Mesothelial cell of epicardium (in vitro differentiated cells): ENCODE data around the gene ADGB. TPM values are rescaled to one million over a fixed set of nuclear protein-coding genes. Genes with fewer than 3 reads are reported as not detected.

Source experiments
- DNase-seq, 2 experiments: peaks; one replicate each; pipeline ENCODE4 v3.0.0; 2021; ENCODE audit warnings: low spot score in 2 of 2; ENCODE audit not compliant: unreplicated experiment in 2 of 2
- H3K27ac Mint-ChIP-seq: 2 replicates; pipeline ENCODE4 v1.8.0; 2021; ENCODE audit warnings: mixed read lengths
- H3K27me3 Mint-ChIP-seq: 2 replicates; pipeline ENCODE4 v1.8.0; 2021; ENCODE audit warnings: low read depth, mixed read lengths
- H3K36me3 Mint-ChIP-seq: 2 replicates; pipeline ENCODE4 v1.8.0; 2021; ENCODE audit warnings: mixed read lengths
- H3K4me1 Mint-ChIP-seq: 2 replicates; pipeline ENCODE4 v1.8.0; 2021; ENCODE audit warnings: mixed read lengths
- H3K4me3 Mint-ChIP-seq: 2 replicates; pipeline ENCODE4 v1.8.0; 2021; ENCODE audit warnings: mild to moderate bottlenecking, moderate library complexity, mixed read lengths
- H3K9me3 Mint-ChIP-seq: 2 replicates; pipeline ENCODE4 v1.8.0; 2021; ENCODE audit warnings: mixed read lengths
- total RNA-seq: library from RNA; stranded (reverse); gene quantifications from 3 replicates; pipeline ENCODE4 v1.2.1, GENCODE V29; 2021
- TF ChIP-seq, protein P1 (sequence below): fragments of 200-600 bp; sonication (generic); IDR thresholded peaks from one replicate; pipeline ENCODE4 v1.5.0; 2021; ENCODE audit warnings: antibody characterized with exemption; ENCODE audit not compliant: unreplicated experiment

The ADGB gene
- total RNA-seq, 1 donor from 2014 or later = not detected

DNA sequence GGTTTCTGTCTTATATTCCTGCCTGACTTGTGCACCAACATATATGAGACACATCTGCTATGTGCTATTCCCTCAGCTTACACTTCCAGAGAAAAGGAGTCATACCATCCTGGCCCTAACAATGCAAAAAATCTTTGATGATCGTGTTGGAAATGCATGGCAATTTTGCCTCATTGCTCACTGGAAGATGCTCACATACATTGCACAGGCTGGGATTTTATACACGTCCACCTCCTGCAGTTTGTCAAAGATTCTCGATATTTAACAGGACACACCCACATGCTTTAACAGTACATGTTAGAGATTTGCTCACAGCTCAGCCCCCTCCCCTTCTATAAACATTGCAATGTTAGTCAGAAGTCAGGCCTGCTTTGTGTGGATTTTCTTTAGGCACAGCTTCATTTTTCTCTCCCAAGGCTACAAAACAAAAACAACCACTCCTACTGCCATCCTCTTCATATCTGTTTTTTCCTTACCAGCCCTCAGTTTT is 66.1 kb downstream of the ADGB start:
- DNase-seq = no peak
- TF ChIP-seq, protein P1, sequence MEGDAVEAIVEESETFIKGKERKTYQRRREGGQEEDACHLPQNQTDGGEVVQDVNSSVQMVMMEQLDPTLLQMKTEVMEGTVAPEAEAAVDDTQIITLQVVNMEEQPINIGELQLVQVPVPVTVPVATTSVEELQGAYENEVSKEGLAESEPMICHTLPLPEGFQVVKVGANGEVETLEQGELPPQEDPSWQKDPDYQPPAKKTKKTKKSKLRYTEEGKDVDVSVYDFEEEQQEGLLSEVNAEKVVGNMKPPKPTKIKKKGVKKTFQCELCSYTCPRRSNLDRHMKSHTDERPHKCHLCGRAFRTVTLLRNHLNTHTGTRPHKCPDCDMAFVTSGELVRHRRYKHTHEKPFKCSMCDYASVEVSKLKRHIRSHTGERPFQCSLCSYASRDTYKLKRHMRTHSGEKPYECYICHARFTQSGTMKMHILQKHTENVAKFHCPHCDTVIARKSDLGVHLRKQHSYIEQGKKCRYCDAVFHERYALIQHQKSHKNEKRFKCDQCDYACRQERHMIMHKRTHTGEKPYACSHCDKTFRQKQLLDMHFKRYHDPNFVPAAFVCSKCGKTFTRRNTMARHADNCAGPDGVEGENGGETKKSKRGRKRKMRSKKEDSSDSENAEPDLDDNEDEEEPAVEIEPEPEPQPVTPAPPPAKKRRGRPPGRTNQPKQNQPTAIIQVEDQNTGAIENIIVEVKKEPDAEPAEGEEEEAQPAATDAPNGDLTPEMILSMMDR = no peak
- peak overlapping the region; percentile 3 for H3K27ac Mint-ChIP-seq

DNA sequence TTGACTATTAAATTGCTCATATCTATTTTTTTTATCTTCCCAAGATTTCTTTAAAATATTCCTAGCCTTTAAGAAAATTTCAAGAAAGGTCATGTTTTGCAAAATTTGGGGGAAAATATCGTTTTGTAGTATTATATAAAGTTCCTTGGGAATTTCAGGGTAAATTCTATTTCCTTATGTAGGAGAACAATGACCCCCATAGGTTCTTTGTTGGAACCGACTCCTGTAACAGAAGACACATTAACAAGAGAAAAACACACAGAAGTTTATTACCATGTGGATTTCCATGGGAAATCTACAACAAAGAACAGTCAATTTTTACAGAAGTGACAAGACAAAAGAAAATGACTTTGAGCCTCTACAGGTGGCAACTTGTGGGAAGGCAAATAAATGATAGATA is 68.1 kb downstream of the ADGB start:
- Mint-ChIP-seq H3K4me3 (no peak overlapping the region), H3K27ac (no peak overlapping the region), H3K4me1 (peaks cover 14% of the 10 kb centered on the region), H3K36me3 (peaks cover 2% of the 10 kb centered on the region), H3K27me3 (no peaks in the 10 kb centered on the region), H3K9me3 (peaks cover 6% of the 10 kb centered on the region)
- TF ChIP-seq, protein P1 = no peak
- DNase-seq = no peak

More for the DNA sequence above, 66.1 kb downstream of the ADGB start:
- peaks cover 10% of the 10 kb centered on the region for H3K9me3 Mint-ChIP-seq
- no peaks in the 10 kb centered on the region for H3K27me3 Mint-ChIP-seq
- no peak overlapping the region for H3K4me3 Mint-ChIP-seq
- H3K36me3 Mint-ChIP-seq = peaks cover 3% of the 10 kb centered on the region
- peaks cover 10% of the 10 kb centered on the region for H3K4me1 Mint-ChIP-seq

DNA sequence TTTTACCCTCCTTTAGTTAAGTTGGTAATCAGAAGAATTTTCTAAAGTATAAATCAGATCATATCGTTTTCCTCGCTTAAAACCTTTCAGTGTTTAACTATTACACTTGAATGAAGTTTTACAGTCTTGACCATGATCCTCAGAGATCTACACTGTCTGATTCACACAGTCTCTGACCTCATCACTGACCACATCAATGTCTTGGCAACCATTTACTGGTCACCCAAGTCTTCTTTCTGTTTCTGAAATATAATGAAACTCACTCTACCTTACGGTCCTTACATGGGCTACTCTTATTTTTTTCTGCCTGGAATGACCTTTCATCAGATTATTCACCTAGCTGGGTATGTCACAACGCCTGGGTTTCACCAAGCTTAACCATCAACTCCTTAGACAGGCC is 71.4 kb downstream of the ADGB start:
- peaks cover 9% of the 10 kb centered on the region for H3K4me1 Mint-ChIP-seq
- no peaks in the 10 kb centered on the region for H3K9me3 Mint-ChIP-seq
- no peak for DNase-seq
- no peaks in the 10 kb centered on the region for H3K27me3 Mint-ChIP-seq
- H3K27ac Mint-ChIP-seq = no peak overlapping the region
- TF ChIP-seq, protein P1 = no peak
- H3K36me3 Mint-ChIP-seq = no peaks in the 10 kb centered on the region
- no peak overlapping the region for H3K4me3 Mint-ChIP-seq

GRCh38 chr6:146673069-146673468 is 74.3 kb downstream of the ADGB start:
- H3K27me3 Mint-ChIP-seq = no peaks in the 10 kb centered on the region
- no peaks in the 10 kb centered on the region for H3K36me3 Mint-ChIP-seq
- TF ChIP-seq, protein P1 = no peak

DNA sequence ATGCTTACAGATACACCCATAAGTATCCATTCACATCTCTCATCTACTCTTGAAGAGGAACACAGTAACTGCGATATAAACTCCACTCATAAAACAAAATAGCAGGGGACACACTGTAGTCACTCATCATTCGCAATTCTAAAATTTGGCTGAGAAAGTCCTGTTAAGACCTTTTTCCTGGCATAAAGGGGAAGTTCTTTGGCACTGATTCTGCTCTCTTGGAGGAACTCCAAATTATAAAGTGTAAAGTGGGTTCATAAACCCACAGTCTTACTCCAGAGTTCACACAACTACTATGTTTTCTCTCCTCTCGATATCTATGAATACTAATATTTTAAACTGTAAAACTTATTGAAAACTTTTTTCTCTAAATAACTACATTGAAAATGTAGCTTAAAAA is 80.6 kb downstream of the ADGB start:
- no peaks in the 10 kb centered on the region for H3K9me3 Mint-ChIP-seq
- no peak overlapping the region for H3K27ac Mint-ChIP-seq
- no peaks in the 10 kb centered on the region for H3K4me1 Mint-ChIP-seq
- H3K36me3 Mint-ChIP-seq = no peaks in the 10 kb centered on the region
- no peak for DNase-seq
- no peak overlapping the region for H3K4me3 Mint-ChIP-seq
- TF ChIP-seq, protein P1 = no peak
- no peaks in the 10 kb centered on the region for H3K27me3 Mint-ChIP-seq

More at GRCh38 chr6:146673069-146673468, 74.3 kb downstream of the ADGB start:
- no peak overlapping the region for H3K4me3 Mint-ChIP-seq
- no peak for DNase-seq
- no peaks in the 10 kb centered on the region for H3K9me3 Mint-ChIP-seq
- H3K4me1 Mint-ChIP-seq = peaks cover 3% of the 10 kb centered on the region
- H3K27ac Mint-ChIP-seq = no peak overlapping the region

DNA sequence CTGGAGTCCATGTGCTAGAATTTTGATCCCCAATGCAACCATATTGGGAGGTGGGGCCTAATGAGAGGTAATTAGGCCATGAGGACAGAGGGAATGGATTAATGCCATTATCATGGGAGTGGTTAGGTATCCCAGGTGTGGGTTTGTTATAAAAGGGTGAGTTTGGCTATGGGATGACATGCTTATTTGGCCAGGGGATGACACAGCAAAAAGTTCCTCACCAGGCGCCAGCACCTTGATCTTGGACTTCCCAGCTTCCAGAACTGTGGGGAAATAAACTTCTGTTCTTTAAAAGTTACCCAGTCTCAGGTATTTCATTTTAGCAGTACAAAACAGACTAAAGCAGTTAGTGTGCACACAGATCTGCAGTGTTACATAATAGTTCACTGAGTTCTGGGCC is 84.1 kb downstream of the ADGB start:
- no peaks in the 10 kb centered on the region for H3K36me3 Mint-ChIP-seq
- TF ChIP-seq, protein P1 = no peak
- H3K4me1 Mint-ChIP-seq = no peaks in the 10 kb centered on the region
- DNase-seq = no peak
- H3K27ac Mint-ChIP-seq = no peak overlapping the region
- no peaks in the 10 kb centered on the region for H3K9me3 Mint-ChIP-seq
- H3K4me3 Mint-ChIP-seq = no peak overlapping the region
- H3K27me3 Mint-ChIP-seq = no peaks in the 10 kb centered on the region
